ENCODE data around the gene CD300A.

Gene CD300A

DNA sequence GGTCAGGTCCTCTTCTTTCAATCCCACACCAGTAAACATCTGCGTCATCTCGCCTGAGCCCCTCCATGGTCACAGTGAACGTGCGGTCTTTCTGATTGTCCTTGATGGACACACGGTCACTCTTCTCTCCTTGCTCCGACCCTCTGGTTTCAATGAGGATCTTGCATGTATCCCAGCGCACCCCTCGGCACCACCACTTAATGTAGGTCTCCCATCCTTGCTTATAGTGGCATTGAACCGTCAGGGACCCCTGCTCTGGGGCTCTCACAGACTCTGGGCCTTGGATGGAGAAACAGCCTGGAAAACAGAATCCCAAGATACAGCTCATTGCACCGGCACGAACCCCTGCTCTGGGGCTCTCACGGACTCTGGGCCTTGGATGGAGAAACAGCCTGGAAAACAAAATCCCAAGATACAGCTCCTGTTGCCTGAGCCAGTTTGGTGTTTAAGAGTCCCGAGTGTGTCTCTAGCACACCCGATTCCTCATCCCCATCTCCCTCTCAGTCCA is 59.4 kb downstream of the CD300A start:
- no peaks in the 10 kb centered on the region for H3K4me1 ChIP-seq (ENCODE audit: insufficient read depth, low read length)
- no peak overlapping the region for H3K4me3 ChIP-seq (ENCODE audit: low read length)
- H3K27me3 ChIP-seq (ENCODE audit: insufficient read depth, low read length): no peaks in the 10 kb centered on the region
- no peak overlapping the region for H2AFZ ChIP-seq (ENCODE audit: low read depth, low read length)
- no peaks in the 10 kb centered on the region for H3K36me3 ChIP-seq (ENCODE audit: insufficient read depth, low read length)
- H3K9me3 ChIP-seq (ENCODE audit: low read length): no peaks in the 10 kb centered on the region

GRCh38 chr17:74526681-74527080 is 60.2 kb downstream of the CD300A start:
- Histone ChIP-seq H2AFZ (ENCODE audit: low read depth, low read length) (no peak overlapping the region), H3K27me3 (ENCODE audit: insufficient read depth, low read length) (no peaks in the 10 kb centered on the region), H3K36me3 (ENCODE audit: insufficient read depth, low read length) (no peaks in the 10 kb centered on the region), H3K9me3 (ENCODE audit: low read length) (no peaks in the 10 kb centered on the region), H3K4me3 (ENCODE audit: low read length) (no peak overlapping the region), H3K4me1 (ENCODE audit: insufficient read depth, low read length) (no peaks in the 10 kb centered on the region)

DNA sequence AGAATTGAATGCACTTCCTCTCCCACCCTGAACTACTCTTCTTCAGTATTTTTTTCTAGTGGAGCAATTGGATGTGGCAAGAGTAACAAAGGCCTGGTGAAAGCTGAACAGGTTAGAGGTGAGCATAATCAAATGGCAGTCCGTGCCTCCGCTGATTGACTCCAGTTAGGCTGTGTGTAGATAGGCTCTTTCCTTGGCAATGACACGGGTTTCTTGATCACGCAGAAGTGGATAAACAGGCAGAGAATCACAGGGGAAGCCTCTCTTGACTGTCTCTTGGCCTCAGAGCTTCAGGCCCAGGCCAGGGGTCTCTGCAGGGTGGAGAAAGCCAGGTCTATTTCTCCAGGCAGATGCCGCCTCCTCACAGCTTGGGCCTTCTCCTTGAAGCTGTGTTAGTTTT is 60.6 kb downstream of the CD300A start:
- no peaks in the 10 kb centered on the region for H3K9me3 ChIP-seq (ENCODE audit: low read length)
- H3K4me1 ChIP-seq (ENCODE audit: insufficient read depth, low read length): no peaks in the 10 kb centered on the region
- H3K4me3 ChIP-seq (ENCODE audit: low read length): no peak overlapping the region
- no peaks in the 10 kb centered on the region for H3K36me3 ChIP-seq (ENCODE audit: insufficient read depth, low read length)
- no peak overlapping the region for H2AFZ ChIP-seq (ENCODE audit: low read depth, low read length)
- H3K27me3 ChIP-seq (ENCODE audit: insufficient read depth, low read length): no peaks in the 10 kb centered on the region

DNA sequence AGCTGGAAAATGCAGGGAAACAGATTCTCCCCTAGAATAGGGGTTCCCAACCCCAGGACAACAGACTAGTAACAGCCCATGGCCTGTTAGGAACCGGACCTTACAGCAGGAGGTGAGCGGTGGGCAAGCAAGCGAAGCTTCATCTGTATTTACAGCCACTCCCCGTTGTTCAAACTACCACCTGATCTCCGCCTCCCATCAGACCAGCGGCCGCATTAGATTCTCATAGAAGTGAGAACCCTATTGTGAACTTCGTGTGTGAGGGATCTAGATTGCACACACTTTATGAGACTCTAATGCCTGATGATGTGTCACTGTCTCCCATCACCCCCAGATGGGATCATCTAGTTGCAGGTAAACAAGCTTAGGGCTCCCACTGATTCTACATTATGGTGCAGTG is 61.3 kb downstream of the CD300A start:
- no peak overlapping the region for H3K4me3 ChIP-seq (ENCODE audit: low read length)
- H3K9me3 ChIP-seq (ENCODE audit: low read length): no peaks in the 10 kb centered on the region
- no peak overlapping the region for H2AFZ ChIP-seq (ENCODE audit: low read depth, low read length)
- no peaks in the 10 kb centered on the region for H3K4me1 ChIP-seq (ENCODE audit: insufficient read depth, low read length)
- H3K36me3 ChIP-seq (ENCODE audit: insufficient read depth, low read length): no peaks in the 10 kb centered on the region
- H3K27me3 ChIP-seq (ENCODE audit: insufficient read depth, low read length): no peaks in the 10 kb centered on the region

DNA sequence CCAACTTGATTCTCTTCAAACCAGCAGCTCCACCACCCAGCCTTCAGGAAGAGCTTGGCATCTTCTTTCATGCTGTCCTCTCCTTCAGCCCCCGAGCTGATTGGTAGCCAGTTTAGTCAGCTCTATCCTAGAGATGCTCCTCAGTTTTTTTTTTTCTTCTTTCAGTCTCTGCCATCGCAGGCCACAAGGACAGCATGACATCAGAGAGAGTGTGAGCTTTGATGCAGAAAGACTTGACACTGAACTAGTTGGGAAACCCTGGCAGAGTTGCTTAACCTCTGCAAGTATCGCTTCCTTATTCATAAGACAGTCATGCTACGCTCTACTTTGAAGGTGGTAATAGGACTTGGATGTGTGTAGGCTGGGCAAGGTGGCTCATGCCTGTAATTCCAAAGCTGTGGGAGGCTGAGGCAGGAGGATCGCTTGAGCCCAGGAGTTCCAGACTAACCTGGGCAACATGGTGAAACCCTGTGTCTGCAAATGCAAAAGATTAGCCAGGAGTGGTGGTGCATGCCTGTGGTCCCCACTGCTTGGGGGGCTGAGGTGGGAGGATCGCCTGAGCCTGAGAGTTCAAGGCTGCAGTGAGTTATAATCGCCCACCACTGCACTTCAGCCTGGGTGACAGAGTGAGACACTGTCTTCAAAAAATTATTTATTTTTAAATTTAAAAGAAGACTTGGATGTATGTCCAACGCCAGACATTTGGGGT is 62.2 kb downstream of the CD300A start:
- H3K4me3 ChIP-seq (ENCODE audit: low read length): no peak overlapping the region
- no peaks in the 10 kb centered on the region for H3K4me1 ChIP-seq (ENCODE audit: insufficient read depth, low read length)
- no peaks in the 10 kb centered on the region for H3K36me3 ChIP-seq (ENCODE audit: insufficient read depth, low read length)
- H3K27me3 ChIP-seq (ENCODE audit: insufficient read depth, low read length): no peaks in the 10 kb centered on the region
- H2AFZ ChIP-seq (ENCODE audit: low read depth, low read length): no peak overlapping the region
- H3K9me3 ChIP-seq (ENCODE audit: low read length): no peaks in the 10 kb centered on the region

DNA sequence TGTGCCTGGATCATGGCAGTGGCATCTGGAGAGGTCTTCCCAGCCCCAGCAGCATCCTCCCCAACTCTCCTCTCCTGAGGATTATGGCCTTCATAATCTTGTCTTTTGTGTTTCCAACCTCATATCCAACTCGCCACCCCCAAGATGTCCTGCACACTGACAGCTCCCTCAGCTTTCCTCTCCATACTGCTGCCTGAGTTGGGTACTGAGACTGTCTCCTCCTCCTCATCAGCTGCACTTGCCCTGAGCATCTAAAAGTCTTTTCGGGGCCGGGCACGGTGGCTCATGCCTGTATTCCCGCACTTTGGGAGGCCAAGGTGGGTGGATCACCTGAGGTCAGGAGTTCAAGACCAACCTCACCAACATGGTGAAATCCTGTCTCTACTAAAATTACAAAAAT is 62.8 kb downstream of the CD300A start:
- Histone ChIP-seq H3K4me1 (ENCODE audit: insufficient read depth, low read length) (no peaks in the 10 kb centered on the region), H2AFZ (ENCODE audit: low read depth, low read length) (no peak overlapping the region), H3K9me3 (ENCODE audit: low read length) (no peaks in the 10 kb centered on the region), H3K27me3 (ENCODE audit: insufficient read depth, low read length) (no peaks in the 10 kb centered on the region), H3K36me3 (ENCODE audit: insufficient read depth, low read length) (no peaks in the 10 kb centered on the region), H3K4me3 (ENCODE audit: low read length) (no peak overlapping the region)

DNA sequence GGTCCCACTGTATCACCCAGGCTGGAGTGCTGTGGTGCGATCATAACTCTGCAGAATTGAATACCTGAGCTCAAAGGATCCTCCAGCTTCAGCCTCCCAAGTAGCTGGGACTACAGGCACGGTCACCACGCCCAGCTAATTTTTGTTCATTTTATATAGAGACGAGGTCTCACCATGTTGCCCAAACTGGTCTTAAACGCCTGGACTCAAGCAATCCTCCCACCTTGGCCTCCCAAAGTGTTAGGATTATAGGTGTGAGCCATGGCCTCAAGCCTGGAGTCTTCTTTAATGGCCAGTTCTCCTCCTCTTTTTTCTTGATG is 64.4 kb downstream of the CD300A start:
- Histone ChIP-seq H3K36me3 (ENCODE audit: insufficient read depth, low read length) (no peaks in the 10 kb centered on the region), H3K4me3 (ENCODE audit: low read length) (no peak overlapping the region), H2AFZ (ENCODE audit: low read depth, low read length) (no peak overlapping the region), H3K9me3 (ENCODE audit: low read length) (no peaks in the 10 kb centered on the region), H3K27me3 (ENCODE audit: insufficient read depth, low read length) (no peaks in the 10 kb centered on the region), H3K4me1 (ENCODE audit: insufficient read depth, low read length) (no peaks in the 10 kb centered on the region)

DNA sequence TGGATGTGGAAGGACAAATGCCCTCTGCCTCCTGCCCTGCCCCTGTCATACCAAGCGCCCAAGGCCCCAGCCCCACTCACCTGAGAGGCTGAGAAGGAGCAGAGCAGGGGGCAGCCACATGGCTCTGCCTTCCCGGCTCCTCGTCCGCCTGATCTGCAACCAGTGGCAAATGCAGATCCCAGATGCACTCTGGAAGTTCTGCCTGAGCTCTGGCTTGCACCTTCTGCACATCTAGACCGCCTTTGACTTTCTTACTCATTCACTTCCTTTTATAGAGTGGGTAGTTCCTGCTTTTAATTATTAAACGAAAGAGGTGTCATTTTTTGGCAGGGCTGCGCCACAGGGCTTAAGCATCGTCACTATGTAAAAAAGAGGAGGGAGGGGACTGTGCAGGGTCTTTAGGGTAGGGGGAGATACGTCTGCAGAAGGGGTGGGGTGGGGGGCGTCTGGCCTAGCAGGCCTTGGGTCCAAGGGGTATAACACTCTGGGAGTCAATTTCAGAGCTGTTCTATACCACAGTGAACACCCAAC is 64.9 kb downstream of the CD300A start, which contains the start of gene CD300LB:
CD300LB (minus strand) TSS at position 245 of the 531 bp plus-strand sequence; CDS start at position 120, 125 bp downstream.
- H3K9me3 ChIP-seq (ENCODE audit: low read length): no peaks in the 10 kb centered on the region
- H3K27me3 ChIP-seq (ENCODE audit: insufficient read depth, low read length): no peaks in the 10 kb centered on the region
- no peak within 1 kb of the TSS for H2AFZ ChIP-seq (ENCODE audit: low read depth, low read length)
- no peaks in the 10 kb centered on the region for H3K36me3 ChIP-seq (ENCODE audit: insufficient read depth, low read length)
- no peaks in the 10 kb centered on the region for H3K4me1 ChIP-seq (ENCODE audit: insufficient read depth, low read length)
- H3K4me3 ChIP-seq (ENCODE audit: low read length): no peak within 1 kb of the TSS

GRCh38 chr17:74532115-74532514 is 65.7 kb downstream of the CD300A start:
- no peaks in the 10 kb centered on the region for H3K9me3 ChIP-seq (ENCODE audit: low read length)
- no peak overlapping the region for H3K4me3 ChIP-seq (ENCODE audit: low read length)
- H3K27me3 ChIP-seq (ENCODE audit: insufficient read depth, low read length): no peaks in the 10 kb centered on the region
- H3K4me1 ChIP-seq (ENCODE audit: insufficient read depth, low read length): no peaks in the 10 kb centered on the region
- H2AFZ ChIP-seq (ENCODE audit: low read depth, low read length): no peak overlapping the region
- no peaks in the 10 kb centered on the region for H3K36me3 ChIP-seq (ENCODE audit: insufficient read depth, low read length)
